Measurements from ENCODE around the gene TMEM266. TPM values are rescaled to one million over a fixed set of nuclear protein-coding genes. Genes with fewer than 3 reads are reported as not detected.

TMEM266 gene
- polyA plus RNA-seq, 3 donors, result 11.1 to 11.6 (median 11.1) TPM

DNA sequence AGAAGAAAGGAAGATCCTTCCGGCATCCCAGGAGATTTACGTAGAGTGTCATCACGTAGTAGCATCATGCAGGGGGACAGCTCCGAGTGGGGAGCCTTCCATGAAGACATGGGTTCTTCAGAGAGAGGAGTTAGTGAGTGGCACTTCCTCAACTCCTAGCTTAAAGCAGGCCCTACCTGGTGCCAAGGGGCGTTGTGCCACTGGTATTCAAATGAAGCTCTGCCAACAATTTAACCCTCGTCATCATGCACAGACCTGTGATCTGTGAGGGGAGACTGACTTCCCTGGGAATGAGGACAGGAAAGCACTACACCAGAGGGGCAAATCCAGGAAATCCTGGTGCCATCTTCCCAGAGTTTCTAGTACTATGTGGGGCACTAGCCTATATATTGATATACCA is 59.0 kb downstream of the TMEM266 start:
- no peak for DNase-seq (ENCODE audit: low read depth in 3 of 3, low spot score in 2 of 3)

DNA sequence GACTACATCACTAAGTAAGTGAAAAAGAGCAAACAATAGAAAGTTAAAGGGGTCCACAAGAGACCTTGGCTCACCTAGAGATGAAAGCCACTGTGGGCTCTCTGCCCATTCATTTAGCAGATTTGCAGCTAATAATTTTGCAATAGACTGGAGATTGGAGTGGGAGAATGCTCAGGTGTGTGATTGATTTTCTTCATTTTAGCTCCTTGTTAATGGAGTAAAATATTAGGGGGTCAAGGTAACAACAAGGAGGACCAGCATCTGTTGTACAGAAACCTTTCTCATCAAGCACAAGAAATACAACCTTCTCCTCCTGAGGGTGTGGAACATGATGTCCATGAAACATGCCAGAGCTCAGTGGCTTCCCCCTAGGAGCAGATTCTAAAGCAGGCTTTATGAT is 63.2 kb downstream of the TMEM266 start:
- no peak for DNase-seq (ENCODE audit: low read depth in 3 of 3, low spot score in 2 of 3)

DNA sequence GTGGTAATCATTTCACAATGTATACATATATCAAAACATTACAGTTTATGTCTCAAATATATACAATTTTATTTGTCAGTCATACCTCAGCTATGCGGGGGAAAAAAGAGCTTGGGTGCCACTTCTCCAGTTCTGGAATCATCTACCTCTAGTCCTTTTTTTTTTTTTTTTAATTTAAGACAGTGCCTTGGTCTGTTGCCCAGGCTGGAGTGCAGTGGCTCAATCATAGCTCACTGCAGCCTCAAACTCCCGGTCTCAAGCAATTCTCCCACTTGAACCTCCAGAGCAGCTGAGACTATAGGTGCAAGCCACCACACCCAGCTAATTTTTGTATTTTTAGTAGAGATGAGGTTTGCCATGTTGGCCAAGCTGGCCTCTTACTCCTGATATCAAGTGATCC is 67.4 kb downstream of the TMEM266 start:
- no peak for DNase-seq (ENCODE audit: low read depth in 3 of 3, low spot score in 2 of 3)

DNA sequence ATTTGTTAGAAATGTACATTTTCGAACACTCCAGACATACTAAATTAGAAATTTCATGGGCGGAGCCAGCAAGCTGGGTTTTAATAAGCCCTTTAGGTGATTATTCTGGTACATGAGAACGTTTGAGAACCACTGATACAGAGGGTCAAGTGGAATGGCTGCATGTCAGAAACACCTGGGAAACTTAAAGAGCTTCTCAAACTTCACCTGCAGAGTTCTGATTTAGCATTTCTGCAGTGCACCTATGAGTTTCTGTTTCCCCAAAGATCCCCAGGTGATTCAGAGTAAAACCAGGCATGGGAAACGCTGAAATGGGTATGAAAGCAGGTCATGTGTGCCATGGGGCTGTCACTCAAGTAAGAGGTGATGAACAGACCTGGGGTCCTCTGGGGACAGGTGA is 68.1 kb downstream of the TMEM266 start:
- no peak for DNase-seq (ENCODE audit: low read depth in 3 of 3, low spot score in 2 of 3)

DNA sequence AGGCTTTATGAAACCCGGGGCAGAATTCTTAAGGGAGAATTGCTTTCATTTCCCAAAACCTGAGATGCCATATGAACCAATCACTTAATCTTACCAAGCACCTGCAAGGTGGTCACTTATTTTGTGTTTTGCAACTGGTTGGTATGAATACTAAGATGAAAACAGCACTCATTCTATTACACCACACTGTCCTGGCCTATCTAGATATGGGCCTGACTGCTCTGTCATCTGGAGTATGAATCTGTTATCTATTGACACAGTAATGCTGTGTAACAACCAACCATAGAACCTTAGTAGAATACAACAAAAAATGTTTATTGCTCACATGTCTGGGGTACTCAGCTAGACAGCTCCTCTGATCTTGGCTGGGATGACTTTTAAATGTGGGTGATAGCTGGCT is 74.8 kb downstream of the TMEM266 start:
- no peak for DNase-seq (ENCODE audit: low read depth in 3 of 3, low spot score in 2 of 3)

DNA sequence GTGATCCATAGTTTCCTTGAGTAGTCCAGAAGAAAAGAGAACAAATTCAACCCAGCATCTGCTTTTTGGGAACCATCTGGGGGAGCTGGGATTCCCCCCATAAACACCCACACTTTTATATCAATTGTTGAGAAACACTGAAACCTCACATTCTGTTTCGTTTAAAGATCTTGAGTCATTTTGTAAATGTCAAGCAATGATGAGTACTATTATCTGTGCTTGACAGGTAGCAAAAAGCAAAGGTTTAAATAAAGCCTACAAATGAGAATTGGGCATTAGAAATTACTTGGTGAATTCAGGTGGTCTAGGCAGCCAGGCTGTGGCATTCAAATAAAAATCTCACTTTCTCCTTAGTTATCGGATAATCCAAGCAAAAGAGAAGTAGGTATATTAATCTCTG is 75.7 kb downstream of the TMEM266 start:
- DNase-seq (ENCODE audit: low read depth in 3 of 3, low spot score in 2 of 3), result no peak

DNA sequence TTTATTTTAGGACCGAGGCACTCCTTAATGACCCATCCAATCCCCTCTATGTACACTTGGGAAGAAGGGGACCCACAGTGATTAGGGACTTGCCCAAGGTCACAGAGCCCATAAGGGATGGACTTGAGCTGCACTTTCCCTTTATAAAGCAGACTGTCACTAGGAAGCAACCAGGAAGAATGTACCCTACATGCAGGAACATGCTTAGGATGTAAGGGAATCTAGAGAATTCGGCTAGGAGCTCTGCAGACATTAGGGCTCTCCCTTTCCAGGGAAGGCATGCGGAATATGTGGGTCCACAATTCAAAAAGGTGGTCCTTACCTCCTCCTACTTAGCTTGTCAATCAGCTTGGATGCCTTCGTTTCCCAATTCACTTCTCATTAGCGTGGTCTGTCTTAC is 78.7 kb downstream of the TMEM266 start:
- DNase-seq (ENCODE audit: low read depth in 3 of 3, low spot score in 2 of 3), result no peak

DNA sequence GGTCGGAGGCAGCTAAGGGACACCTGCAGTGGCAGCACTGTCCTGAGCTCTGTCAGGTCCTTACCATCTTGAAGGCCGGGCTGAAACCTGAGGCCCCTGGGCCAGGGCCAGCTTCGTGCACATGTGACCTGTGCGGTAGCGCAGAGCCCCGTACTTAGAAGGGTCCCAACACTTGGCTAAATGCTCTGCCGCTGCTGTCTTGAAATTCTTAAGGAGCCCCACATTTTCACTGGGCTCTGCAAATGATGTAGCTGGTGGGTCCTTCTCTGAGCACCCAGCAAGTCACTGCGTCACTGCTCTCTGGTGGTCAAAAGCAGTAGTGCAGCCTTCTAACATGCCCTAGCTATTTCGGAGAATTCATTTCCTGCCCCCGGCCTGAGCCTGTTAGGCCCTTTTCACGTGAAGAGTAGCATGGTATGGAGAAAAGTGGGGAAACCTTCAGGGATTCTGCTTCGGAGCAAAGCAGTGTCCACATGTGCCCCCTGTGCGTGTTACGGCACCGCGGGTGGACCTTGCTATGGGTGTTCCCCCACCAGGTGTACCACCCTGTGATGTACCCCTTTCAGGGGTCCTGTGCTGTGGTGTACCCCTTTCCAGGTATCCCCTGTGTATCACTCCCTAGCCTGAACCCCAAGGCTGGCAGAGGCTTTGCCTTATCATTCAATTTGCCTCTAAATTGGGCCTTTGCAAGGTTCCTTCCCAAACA is 79.7 kb downstream of the TMEM266 start:
- DNase-seq (ENCODE audit: low read depth in 3 of 3, low spot score in 2 of 3), result peak in 1 of 3 donors; percentile 72

DNA sequence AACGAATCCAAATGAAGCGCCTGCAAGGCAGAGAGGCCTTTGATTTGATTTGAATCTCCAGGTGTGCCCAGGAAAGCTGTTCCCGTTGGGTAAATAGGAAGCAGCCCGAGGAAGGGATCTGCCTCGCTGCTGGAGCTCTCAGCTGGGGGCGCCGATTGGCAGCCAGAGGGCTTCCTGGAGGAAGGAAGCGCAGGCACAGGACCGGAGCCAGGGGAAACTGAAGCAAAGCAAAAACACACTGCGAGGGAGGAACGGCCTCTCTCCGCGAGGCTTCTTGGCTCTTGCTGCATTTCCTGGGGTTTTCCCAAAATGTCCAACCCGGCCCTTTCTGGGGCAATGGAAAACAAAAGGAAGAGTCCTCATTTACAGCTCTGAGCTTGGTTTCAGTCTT is 80.3 kb downstream of the TMEM266 start:
- no peak for DNase-seq (ENCODE audit: low read depth in 3 of 3, low spot score in 2 of 3)

DNA sequence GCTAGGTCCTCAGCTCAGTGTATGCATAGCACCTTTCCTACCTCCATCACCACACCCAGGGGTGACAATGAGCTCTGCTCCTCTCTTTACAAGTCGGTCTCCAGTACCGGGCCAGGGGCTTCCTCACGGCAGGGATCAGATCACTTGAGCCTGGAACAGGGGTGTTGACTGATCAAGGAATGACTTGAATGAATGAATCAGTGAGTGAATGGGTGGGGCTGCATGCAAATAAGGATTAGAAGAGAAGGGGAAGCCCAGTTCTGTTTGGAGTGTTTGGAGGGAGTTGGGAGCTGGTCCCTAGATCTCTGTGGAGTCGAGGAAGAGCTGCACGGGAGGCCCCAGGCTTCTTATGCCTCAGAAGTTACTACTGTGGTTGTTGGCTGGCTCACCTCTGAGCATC is 87.0 kb downstream of the TMEM266 start:
- DNase-seq (ENCODE audit: low read depth in 3 of 3, low spot score in 2 of 3), result no peak

DNA sequence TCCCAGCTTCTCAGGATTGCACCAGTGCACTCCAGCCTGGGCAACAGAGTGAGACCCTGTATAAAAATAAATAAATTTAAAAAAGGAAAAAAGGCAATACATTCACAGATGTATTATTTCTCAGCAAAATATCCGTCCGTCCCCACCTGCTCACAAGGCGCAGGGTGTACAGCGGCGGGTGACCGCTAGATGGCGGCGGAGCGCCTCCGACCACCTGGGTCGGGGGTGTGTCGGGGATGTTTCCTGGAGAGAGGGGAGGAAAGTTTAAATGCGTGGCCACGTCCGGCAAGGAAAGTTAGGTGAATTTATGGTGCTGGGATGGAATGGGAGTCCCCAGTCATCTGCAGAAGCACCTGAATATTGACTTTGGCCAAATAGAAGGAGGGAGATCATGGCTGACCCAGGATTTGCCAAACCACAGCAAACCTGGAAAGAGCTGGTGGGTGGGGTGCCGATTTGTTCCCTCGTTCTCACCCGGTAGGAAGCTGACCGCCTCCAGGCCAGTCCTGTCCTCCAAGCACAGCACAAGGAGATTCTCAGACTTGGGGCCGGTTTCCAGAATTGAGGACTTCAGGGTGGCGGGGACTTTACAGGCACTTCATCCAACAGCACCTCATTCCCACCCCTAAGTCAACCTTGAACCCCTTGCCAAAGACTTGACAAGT is 88.3 kb downstream of the TMEM266 start:
- DNase-seq (ENCODE audit: low read depth in 3 of 3, low spot score in 2 of 3), result no peak

DNA sequence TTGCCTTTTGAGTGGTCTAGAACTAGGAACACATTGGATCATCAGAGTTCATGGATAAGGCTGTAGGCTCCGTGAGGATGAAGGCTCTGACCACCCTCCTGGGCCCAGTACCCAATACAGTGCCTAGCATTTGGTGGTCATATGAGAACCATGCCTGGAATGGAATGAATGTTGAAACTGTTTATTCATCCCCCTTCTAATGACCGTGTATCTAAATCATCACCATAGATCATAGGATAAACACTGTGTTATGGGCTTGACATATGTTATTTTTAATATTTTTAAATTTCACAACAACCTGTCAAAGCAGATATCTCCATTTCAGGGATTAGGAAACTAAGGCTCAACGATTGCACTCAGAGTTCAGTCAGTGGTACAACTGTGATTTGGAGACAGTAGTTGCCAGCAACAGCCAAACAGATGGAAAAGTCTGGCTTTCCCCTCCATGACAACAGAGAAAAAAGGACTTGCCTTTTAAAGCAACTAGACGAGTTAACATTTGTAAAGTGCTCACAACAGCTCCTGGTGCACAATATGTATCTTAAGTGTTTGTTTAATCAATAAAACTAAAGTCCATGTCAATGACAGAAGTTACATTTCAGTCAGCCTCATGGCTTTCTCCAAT is 89.6 kb downstream of the TMEM266 start:
- DNase-seq (ENCODE audit: low read depth in 3 of 3, low spot score in 2 of 3), result no peak

DNA sequence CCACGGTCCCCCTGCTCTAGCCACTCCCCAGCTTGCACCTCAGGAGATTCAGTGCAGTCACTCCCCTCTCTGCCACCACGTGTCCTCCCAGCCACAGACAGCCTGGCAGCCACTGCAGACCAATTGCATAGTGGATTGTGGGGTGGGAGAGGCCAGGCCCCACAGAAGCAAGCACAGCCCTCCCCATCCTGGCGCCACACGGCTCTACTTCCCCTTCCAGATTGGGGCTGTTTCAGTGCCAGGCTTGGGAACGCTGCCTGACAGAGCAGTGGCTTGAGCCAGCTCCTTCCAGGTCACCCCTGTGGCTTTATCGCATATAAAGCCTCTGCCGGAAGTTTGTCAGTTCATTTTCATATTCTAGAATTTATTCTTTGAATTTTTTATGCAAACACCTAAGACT is 90.7 kb downstream of the TMEM266 start:
- DNase-seq (ENCODE audit: low read depth in 3 of 3, low spot score in 2 of 3), result no peak

DNA sequence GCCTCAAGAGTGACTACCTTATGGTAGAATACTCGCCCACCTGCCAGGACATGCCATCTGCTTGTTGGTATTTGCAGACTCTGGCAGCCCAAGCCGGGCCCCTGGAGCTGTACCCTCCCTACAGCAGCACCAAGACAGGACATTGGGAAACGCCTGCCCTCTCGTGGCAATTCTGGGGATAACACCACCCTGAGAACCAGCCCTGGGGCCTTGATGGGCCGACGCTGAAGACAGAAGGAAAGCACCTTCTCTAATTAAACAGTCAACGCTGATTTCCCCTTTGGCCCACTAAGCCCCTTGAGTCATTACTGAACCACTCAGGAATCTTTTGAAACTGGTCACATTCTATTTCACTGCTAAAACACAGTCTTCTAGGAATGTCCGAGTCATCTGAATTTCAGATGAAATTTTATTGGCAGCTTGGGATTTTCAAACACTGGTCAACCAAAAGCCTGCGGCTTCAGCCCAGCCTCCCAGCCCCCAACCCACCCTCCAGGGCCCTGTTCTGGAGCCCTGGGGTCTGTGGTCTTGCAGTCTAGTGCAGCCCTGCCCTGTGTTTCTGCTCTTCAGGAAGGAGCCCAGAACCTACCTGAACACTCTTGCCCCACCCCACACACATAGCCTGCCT is 91.3 kb downstream of the TMEM266 start:
- no peak for DNase-seq (ENCODE audit: low read depth in 3 of 3, low spot score in 2 of 3)

DNA sequence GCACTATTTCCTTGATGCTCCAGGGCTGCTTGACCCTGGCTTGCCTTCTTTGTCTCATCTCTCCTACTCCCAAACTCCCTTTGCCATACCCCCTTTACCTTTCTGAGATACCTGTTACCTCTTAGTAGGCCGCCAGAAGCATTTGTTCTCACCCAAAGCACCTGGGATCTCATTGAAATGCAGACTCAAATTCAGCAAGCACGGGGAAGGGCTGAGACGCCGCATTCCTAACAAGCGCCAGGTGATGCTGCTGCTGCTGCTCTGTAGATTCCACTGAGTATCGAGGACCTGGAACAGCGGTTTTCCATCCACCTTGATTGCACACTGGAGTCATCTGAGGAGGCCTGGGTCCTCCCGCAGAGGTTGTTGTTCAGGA is 91.8 kb downstream of the TMEM266 start:
- DNase-seq (ENCODE audit: low read depth in 3 of 3, low spot score in 2 of 3), result no peak

DNA sequence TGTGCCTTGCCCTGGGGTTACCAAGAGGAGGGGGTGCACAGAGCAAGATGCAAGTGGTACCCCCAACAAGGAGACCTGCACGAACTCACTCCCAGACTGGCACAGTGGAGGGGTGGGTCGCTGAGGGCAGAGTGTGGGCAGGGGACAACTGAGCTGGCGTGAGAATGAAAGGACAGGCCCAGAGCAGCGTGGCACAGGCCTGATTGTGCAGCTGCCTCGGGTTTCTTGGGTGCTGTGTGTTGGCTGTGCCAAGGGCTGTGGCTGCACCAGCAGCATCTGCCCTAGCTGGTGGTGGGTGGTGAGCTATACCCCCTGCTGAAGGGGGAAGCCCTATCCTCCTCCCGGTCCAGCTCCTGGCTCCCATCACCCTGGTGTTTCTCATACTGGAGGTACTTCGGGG is 92.4 kb downstream of the TMEM266 start:
- DNase-seq (ENCODE audit: low read depth in 3 of 3, low spot score in 2 of 3), result no peak

DNA sequence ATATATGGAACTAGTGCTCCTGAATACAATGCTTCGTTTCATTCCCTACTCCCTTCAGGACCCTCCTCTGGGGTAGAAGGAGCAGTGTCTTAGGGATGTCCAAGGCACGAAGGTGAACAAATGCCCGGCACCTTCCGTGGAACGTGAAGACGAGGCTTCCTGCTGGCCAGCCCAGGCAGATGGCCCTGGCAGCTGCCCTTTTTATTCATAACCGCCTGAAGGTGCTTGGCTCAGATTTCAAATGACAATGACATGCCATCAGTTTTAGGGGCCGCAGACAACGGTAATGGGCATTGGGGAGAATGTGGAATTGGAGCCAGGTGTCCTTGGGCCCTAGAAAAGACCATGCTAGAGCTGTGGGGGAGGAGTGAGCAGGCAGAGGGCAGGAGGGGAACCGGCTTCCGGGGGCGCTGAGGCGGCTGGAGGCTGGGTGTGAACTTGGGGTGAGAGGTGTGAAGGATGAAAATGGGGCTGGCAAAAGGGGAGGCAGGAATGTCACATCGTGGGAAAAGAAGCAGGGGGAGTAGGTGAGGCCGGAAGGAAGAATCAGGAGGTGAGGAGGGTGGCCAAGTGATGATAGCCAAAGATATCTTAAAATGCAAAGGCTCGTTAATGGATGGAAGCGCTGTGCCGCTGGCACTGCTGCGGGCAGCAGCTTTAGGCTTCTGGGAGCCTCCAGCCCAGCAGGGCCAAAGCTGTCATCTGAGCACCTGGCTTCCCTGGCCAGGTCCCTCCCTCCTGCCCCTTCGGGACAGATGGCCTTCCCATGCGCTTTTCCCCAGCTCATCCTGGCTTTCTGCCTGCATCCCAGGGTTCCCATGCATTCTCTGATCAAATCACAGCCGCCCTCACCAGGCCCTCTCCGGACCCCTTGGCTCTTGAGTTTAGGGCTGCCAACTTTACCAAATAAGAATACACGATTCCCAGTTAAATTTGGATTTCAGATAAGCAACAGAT is 93.7 kb downstream of the TMEM266 start:
- DNase-seq (ENCODE audit: low read depth in 3 of 3, low spot score in 2 of 3), result no peak

DNA sequence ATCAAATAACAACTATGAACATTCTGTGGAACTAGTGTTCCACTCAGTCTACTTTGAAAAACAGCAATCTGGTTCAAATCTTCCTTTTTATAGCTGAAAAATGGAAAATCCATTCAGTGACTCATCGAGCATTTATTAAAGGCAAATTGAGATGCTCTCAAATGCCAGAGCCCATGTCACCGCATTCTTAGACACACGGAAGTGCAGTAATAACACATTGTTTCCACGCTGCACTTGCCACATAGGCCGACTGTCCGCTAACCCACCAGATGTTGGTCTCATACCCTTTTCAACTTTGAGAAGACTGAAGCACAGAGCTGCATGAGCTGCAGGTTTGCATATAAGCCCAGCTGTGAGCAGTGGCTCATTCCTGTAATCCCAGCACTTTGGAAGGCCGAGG is 95.9 kb downstream of the TMEM266 start:
- no peak for DNase-seq (ENCODE audit: low read depth in 3 of 3, low spot score in 2 of 3)

DNA sequence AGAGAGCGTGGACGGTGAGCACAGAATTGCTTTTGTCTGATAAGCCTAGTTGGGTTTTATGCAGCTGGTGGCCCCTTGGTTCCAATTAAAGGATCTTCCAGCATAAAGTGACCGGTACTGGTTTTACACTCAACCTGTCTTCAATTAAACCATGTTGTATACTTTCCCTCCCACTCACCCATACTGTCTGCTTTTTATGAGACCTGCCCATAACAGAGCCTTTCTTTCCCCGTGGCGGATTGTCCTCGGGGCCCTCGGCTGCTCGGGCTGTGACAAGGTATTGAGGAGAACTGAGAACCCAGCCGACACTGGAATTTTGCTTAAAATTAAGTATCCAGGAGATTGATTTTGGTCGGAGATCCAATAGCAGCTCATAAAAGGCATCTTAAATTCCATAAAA is 98.4 kb downstream of the TMEM266 start:
- no peak for DNase-seq (ENCODE audit: low read depth in 3 of 3, low spot score in 2 of 3)

DNA sequence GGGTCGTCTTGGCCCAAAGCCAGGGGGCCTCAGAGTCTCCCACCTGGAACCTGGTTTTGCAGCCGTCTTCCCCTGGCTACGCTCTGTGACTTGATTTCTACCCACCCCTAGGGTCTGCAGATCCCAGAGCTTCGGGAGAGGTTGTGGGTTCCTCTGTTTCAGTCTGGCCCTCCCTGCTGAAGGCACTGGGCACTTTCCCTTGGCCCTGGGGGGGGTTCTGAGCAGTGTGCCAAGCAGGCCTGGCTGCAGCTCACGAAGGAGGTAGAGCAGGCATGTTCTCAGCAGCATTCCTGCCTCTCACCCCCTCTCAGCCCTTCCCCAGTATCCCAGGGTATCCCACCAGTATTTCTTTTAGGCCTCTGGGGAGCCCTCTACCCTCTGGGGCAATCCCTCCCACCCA is 99.0 kb downstream of the TMEM266 start:
- DNase-seq (ENCODE audit: low read depth in 3 of 3, low spot score in 2 of 3), result no peak

DNA sequence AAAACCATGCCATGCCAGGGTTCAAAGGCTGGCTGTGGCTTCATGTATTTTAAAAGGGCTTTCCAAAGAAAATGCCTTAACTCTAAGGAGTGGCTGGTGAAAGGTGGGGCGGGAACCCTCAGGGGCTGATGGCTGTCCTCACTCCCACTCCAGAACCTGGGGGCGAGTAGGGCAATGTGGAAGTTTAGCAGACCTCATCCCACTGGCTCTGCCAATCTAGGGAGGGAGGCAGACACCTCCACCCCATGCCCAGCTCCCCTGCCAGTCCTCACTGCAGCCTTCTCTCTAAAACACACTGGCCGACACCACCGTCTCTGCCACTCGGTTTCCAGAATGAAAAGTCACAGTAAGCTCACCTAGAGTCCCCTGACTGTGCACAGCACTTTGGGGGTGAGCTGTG is 99.5 kb downstream of the TMEM266 start:
- DNase-seq (ENCODE audit: low read depth in 3 of 3, low spot score in 2 of 3), result no peak

Data from right renal cortex interstitium (tissue), 3 donors.